ENCODE data around the gene HYI. TPM values are rescaled to one million over a fixed set of nuclear protein-coding genes. Genes with fewer than 3 reads are reported as not detected.

The HYI gene
- total RNA-seq, 1 donor from 2014 or later: 72.6 TPM

DNA sequence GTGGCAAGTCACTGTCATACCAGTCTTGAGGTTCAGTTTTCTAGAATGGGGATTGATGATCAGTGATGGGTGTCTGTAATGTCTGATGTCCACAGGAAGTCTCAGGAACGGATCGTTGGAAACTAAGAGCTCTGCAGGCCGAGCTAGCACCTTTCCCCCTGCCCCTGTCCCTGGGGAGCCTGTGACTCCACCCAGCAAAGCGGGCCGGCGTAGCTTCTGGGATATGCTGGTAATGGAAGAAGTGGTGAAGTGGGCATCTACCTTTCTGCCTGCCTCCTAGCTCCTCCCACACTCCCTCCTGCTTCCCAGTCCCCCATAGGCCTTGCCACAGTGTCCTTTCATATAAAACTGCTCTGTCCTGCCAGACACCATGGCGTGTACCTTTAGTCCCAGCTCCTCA, 13.4 kb downstream of the HYI start:
- no peaks in the 10 kb centered on the region for H3K27me3 ChIP-seq
- intact Hi-C loops (cut with DNase I): no loop called here
- no peak overlapping the region for H3K4me3 ChIP-seq
- H3K27ac ChIP-seq: no peak overlapping the region
- no peaks in the 10 kb centered on the region for H3K4me1 ChIP-seq
- TF ChIP-seq CTCF (IDR thresholded peaks at IDR 0.05): no peak
- peaks cover 83% of the 10 kb centered on the region for H3K36me3 ChIP-seq
- ATAC-seq (no peak), DNase-seq (no peak)
- no peaks in the 10 kb centered on the region for H3K9me3 ChIP-seq

GRCh38 chr1:43439781-43440180, 13.9 kb downstream of the HYI start:
- DNase-seq: no peak
- H3K36me3 ChIP-seq: peaks cover 82% of the 10 kb centered on the region

GRCh38 chr1:43438953-43439581, 14.7 kb downstream of the HYI start:
- Histone ChIP-seq H3K27me3 (no peaks in the 10 kb centered on the region), H3K4me3 (no peak overlapping the region), H3K4me1 (peaks cover 6% of the 10 kb centered on the region), H3K9me3 (no peaks in the 10 kb centered on the region), H3K36me3 (peaks cover 82% of the 10 kb centered on the region), H3K27ac (no peak overlapping the region)
- ATAC-seq (no peak), DNase-seq (no peak)
- intact Hi-C loops (cut with DNase I): no loop called here
- no peak for TF ChIP-seq CTCF (IDR thresholded peaks at IDR 0.05)

More at GRCh38 chr1:43439781-43440180, 13.9 kb downstream of the HYI start:
- no peak for TF ChIP-seq CTCF (IDR thresholded peaks at IDR 0.05)
- Histone ChIP-seq H3K27me3 (no peaks in the 10 kb centered on the region), H3K4me1 (peaks cover 6% of the 10 kb centered on the region), H3K27ac (no peak overlapping the region), H3K4me3 (no peak overlapping the region), H3K9me3 (no peaks in the 10 kb centered on the region)
- intact Hi-C loops (cut with DNase I): no loop called here
- ATAC-seq: no peak

- TF ChIP-seq CTCF (IDR thresholded peaks at IDR 0.05): no peak
- DNase-seq (no peak), ATAC-seq (no peak)
- H3K27me3 ChIP-seq: no peaks in the 10 kb centered on the region
- no peaks in the 10 kb centered on the region for H3K9me3 ChIP-seq
- H3K27ac ChIP-seq: no peak overlapping the region
- no peak overlapping the region for H3K4me3 ChIP-seq
- H3K4me1 ChIP-seq: peaks cover 6% of the 10 kb centered on the region
- peaks cover 82% of the 10 kb centered on the region for H3K36me3 ChIP-seq
- intact Hi-C loops (cut with DNase I): no loop called here
These were observed 15.2 kb downstream of the HYI start for GRCh38 chr1:43438576-43438952.

- Histone ChIP-seq H3K27ac (no peak overlapping the region), H3K4me3 (no peak overlapping the region), H3K36me3 (peaks cover 82% of the 10 kb centered on the region), H3K9me3 (no peaks in the 10 kb centered on the region), H3K4me1 (peaks cover 6% of the 10 kb centered on the region), H3K27me3 (no peaks in the 10 kb centered on the region)
- no peak for TF ChIP-seq CTCF (IDR thresholded peaks at IDR 0.05)
- intact Hi-C loops (cut with DNase I): no loop called here
- DNase-seq: no peak
- ATAC-seq: no peak
These were observed 15.7 kb downstream of the HYI start for GRCh38 chr1:43438006-43438405.

Measured in upper lobe of right lung (tissue), 1 donor.